Thyroid gland (tissue), 4 donors: ENCODE data around the gene ZNF451.

Experiments used
- POLR2A ChIP-seq, 2 donors: fragments of 450-650 bp; IDR thresholded peaks; one replicate each; pipeline ENCODE4 v1.6.1; 2017; ENCODE audit warnings: antibody characterized with exemption in 2 of 2, mild to moderate bottlenecking in 2 of 2, moderate library complexity in 1 of 2
- TF ChIP-seq, protein P1 (sequence below), 6 experiments: fragments of 200-600 bp in 3 of 6; fragments of 450-650 bp in 3 of 6; sonication (generic) in 3 of 6; IDR thresholded peaks; one replicate each; pipeline ENCODE4 v1.5.1; 2016 to 2019; ENCODE audit warnings: antibody characterized with exemption in 6 of 6, mild to moderate bottlenecking in 2 of 6, inconsistent platforms in 1 of 6, moderate library complexity in 1 of 6

GRCh38 chr6:57183336-57183735 is 93.3 kb downstream of the ZNF451 start:
- TF ChIP-seq POLR2A (IDR thresholded peaks at IDR 0.05): no peak
- TF ChIP-seq, protein P1, sequence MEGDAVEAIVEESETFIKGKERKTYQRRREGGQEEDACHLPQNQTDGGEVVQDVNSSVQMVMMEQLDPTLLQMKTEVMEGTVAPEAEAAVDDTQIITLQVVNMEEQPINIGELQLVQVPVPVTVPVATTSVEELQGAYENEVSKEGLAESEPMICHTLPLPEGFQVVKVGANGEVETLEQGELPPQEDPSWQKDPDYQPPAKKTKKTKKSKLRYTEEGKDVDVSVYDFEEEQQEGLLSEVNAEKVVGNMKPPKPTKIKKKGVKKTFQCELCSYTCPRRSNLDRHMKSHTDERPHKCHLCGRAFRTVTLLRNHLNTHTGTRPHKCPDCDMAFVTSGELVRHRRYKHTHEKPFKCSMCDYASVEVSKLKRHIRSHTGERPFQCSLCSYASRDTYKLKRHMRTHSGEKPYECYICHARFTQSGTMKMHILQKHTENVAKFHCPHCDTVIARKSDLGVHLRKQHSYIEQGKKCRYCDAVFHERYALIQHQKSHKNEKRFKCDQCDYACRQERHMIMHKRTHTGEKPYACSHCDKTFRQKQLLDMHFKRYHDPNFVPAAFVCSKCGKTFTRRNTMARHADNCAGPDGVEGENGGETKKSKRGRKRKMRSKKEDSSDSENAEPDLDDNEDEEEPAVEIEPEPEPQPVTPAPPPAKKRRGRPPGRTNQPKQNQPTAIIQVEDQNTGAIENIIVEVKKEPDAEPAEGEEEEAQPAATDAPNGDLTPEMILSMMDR (IDR thresholded peaks at IDR 0.05): no peak
